ENCODE measurements around the gene NTNG1. TPM values are rescaled to one million over a fixed set of nuclear protein-coding genes. Genes with fewer than 3 reads are reported as not detected.

The NTNG1 gene
- total RNA-seq, 6 experiments from 2014 or later, result not detected

DNA sequence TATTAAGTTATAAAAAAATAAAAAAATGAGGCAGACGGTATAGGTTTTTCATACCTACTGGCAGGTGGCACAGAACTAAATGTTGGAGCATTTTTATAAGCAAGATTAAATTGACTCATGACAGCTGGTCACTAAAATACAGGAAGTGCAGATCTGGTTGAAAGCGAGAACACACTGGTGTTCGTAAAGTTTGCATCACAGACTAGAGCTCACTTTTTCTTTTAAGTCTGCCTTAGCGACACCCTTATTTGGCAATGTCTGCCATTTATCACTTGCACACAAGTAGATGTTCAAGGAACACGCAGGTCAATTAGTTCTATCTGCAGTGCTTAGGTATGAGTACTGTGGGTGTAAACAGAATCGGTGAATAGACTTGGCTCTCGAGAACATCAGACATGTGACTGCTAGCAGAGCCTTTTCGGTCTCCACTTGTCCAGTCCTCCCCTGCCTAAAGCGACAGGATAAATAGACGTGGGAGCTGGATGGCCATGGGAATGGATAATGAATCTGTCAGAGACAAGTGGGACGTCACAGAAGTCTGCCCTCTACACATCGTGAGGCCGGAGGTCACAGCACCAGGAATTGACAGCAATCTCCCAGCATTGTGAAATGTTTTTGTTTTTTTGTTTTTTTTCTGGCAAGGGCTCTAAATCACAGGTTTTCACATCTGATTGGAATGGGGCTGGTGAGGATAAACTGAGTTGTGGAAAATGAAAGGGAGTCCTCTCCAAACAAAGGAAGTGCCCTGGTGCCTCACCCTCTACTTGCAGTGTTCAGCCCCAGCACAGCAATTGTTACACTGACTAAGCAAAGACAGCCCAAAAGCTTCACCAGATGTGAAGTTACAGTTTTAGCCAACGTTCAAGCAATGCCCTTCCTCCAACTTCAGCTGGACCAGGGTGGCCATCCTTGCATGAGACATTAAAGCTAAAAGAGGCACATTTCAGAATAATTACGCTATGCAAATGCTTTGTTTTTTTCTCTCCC lies 248.9 kb downstream of the NTNG1 start:
- intact Hi-C loops (cut with DNase I), result no loop called here
- 42% methylated on average over 13 of the region's 15 CpGs for WGBS (ENCODE audit: insufficient coverage, low coverage, low lambda C conversion rate, missing lambda C conversion rate)

DNA sequence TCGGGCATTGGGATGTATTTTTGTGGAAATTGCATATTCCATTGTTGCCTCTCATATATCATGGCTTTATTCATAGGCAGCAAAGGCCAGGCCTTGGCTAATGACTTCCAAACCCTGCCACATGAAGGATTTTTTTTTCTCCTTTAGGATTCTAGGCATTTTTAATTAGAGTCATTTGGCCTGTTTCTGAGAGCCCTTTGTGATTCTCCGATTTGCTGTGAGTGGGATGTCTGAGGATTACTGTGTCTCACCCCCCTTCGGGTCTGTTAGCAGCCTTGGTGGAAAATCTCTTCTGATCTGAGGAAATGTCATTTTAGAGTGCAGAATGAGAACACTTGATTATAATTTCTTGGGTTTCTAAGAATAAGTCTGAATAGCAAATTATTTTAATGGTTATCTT lies 253.5 kb downstream of the NTNG1 start:
- Histone ChIP-seq H3K9me3 (no peaks in the 10 kb centered on the region), H3K27ac (no peak overlapping the region), H3K4me3 (no peak overlapping the region), H3K27me3 (no peaks in the 10 kb centered on the region), H3K36me3 (no peaks in the 10 kb centered on the region), H3K4me1 (no peaks in the 10 kb centered on the region)
- ATAC-seq, result no peak
- 52% methylated on average over 3 of the region's 3 CpGs for WGBS (ENCODE audit: insufficient coverage, low coverage, low lambda C conversion rate, missing lambda C conversion rate)
- no peak for TF ChIP-seq POLR2A (IDR thresholded peaks at IDR 0.05)
- TF ChIP-seq, protein P1, sequence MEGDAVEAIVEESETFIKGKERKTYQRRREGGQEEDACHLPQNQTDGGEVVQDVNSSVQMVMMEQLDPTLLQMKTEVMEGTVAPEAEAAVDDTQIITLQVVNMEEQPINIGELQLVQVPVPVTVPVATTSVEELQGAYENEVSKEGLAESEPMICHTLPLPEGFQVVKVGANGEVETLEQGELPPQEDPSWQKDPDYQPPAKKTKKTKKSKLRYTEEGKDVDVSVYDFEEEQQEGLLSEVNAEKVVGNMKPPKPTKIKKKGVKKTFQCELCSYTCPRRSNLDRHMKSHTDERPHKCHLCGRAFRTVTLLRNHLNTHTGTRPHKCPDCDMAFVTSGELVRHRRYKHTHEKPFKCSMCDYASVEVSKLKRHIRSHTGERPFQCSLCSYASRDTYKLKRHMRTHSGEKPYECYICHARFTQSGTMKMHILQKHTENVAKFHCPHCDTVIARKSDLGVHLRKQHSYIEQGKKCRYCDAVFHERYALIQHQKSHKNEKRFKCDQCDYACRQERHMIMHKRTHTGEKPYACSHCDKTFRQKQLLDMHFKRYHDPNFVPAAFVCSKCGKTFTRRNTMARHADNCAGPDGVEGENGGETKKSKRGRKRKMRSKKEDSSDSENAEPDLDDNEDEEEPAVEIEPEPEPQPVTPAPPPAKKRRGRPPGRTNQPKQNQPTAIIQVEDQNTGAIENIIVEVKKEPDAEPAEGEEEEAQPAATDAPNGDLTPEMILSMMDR (IDR thresholded peaks at IDR 0.05), result no peak
- intact Hi-C loops (cut with DNase I), result no loop called here
- DNase-seq, result no peak

More for the DNA sequence above, 248.9 kb downstream of the NTNG1 start:
- Histone ChIP-seq H3K9me3 (no peaks in the 10 kb centered on the region), H3K4me3 (no peak overlapping the region), H3K36me3 (no peaks in the 10 kb centered on the region), H3K27ac (no peak overlapping the region), H3K4me1 (no peaks in the 10 kb centered on the region), H3K27me3 (no peaks in the 10 kb centered on the region)
- no peak for ATAC-seq
- no peak for TF ChIP-seq POLR2A (IDR thresholded peaks at IDR 0.05)
- TF ChIP-seq, protein P1 (IDR thresholded peaks at IDR 0.05), result no peak
- no peak for DNase-seq

DNA sequence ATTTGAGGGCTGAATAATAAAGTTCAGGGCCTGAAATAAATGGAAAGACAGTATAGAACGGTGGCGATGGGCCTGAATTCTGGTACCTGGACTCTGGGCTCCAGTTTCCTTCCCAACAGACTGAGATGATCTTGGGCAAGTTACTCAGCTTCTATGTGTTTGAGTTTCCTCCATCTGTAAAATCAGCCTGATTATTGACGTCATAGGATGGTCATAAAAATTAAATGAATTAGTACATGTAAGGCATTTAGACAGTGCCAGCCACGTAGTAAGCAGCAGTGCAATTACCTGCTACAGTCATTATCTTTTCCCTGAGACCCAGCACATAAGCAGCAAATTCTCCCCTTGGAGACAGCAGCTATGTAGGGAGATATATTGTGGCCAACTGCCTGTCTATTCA lies 260.9 kb downstream of the NTNG1 start:
- WGBS (ENCODE audit: insufficient coverage, low coverage, low lambda C conversion rate, missing lambda C conversion rate), result 70% methylated on average over 4 of the region's 4 CpGs
- H3K4me3 ChIP-seq, result no peak overlapping the region
- TF ChIP-seq POLR2A (IDR thresholded peaks at IDR 0.05), result no peak
- TF ChIP-seq, protein P1 (IDR thresholded peaks at IDR 0.05), result no peak
- H3K4me1 ChIP-seq, result no peaks in the 10 kb centered on the region
- H3K9me3 ChIP-seq, result no peaks in the 10 kb centered on the region
- H3K27ac ChIP-seq, result no peak overlapping the region
- H3K36me3 ChIP-seq, result no peaks in the 10 kb centered on the region
- ATAC-seq, result no peak
- no peak for DNase-seq
- intact Hi-C loops (cut with DNase I), result no loop called here
- no peaks in the 10 kb centered on the region for H3K27me3 ChIP-seq

DNA sequence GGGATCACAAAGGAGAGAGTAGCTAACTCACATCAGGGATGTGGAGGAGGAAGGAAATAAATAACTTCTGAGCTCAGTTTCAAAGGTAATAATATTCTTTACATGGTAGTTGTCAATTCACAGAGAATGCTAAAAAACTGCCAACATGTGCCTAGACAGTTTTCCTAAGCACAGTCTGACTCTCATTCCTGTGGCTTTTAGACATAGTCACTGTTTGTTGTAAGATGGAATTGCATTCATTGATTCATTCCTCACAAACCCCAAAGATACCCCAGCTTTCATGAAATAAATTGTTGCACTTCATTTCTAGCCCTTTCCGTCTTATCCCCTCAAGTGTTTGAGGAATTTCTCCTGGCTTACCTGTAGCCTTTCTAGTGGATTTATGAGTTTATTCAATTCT lies 263.9 kb downstream of the NTNG1 start:
- Histone ChIP-seq H3K27me3 (no peaks in the 10 kb centered on the region), H3K4me3 (no peak overlapping the region), H3K9me3 (no peaks in the 10 kb centered on the region), H3K36me3 (no peaks in the 10 kb centered on the region), H3K4me1 (no peaks in the 10 kb centered on the region), H3K27ac (no peak overlapping the region)
- intact Hi-C loops (cut with DNase I), result no loop called here
- ATAC-seq, result no peak
- no peak for TF ChIP-seq POLR2A (IDR thresholded peaks at IDR 0.05)
- TF ChIP-seq, protein P1 (IDR thresholded peaks at IDR 0.05), result no peak
- WGBS (ENCODE audit: insufficient coverage, low coverage, low lambda C conversion rate, missing lambda C conversion rate), result 50% methylated on average over 1 of the region's 1 CpG
- DNase-seq, result no peak

All from right lobe of liver (tissue), 6 donors.